Frontal cortex (tissue), 4 donors: ENCODE measurements around the gene SLC29A2. TPM values are rescaled to one million over a fixed set of nuclear protein-coding genes. Genes with fewer than 3 reads are reported as not detected.
A peak's percentile ranks its signal among the peaks of the same experiment; 100 is the strongest.
"Not testable (repeated sequence)": the region's sequence is repeated elsewhere in the genome, so short reads cannot be mapped to it uniquely, and the experiment has no call there.

Experiments used
- DNase-seq, 2 donors: peaks; one replicate each; pipeline ENCODE4 v3.0.0; 2012; ENCODE audit warnings: low spot score in 2 of 2
- FAIRE-seq: peaks from 2 replicates; lab custom pipeline; 2012; peaks lifted over from hg19 to GRCh38; lab: Jason Lieb, UNC
- total RNA-seq: library from RNA; depleted of rRNA; stranded (reverse); fragments of >200 nt; gene quantifications from one replicate; pipeline ENCODE4 v1.2.3, GENCODE V29; 2014
- donor health status: control.
- donor health status: control.
- donor health status: control.

The SLC29A2 gene
- total RNA-seq, 1 donor from 2014 or later, result 1.6 TPM

DNA sequence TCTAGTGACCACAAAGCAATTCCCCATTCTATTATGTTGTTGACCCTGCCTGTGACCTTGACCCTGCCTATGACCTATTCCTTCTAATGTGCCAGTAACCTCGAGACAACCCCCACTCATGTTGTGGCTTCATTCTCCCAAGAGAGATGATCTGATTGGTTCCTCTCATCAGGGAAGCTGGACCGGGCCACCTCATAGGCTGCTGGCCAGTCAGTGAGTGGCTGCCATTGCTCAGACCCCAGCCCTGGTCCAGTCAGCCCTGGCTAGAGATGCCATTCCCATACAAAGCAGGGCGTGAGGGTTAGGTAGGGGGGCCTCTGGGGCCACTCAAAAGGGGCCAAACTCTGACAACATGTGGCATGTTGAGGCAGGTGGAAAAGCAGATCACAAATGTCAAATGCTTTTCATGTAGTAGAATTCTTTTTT is 11.9 kb downstream of the SLC29A2 start:
- no peak for DNase-seq
- FAIRE-seq, result no peak

DNA sequence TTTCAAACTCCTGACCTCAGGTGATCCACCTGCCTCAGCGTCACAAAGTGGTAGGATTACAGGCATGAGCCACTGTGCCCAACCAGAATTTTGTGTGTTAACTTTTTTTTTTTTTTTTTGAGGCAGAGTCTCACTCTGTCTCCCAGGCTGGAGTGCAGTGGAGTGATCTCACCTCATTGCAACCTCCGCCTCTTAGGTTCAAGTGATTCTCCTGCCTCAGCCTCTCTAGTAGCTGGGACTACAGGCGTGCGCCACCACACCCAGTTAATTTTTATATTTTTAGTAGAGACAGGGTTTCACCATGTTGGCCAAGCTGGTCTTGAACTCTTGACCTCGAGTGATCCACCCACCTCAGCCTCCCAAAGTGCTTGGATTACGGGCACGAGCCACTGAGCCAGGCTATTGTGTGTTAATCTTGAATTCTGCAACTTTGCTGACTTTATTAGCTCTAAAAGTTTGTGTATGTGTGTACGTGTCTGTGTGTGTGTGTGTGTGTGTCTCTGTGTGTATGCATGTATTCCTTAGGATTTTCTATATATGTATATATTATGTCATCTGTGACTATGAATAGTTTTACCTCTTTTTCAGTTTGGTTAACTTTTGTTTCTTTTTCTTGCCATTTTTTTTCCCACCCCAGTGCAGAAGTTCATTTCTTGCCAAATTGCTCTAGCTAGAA is 20.9 kb downstream of the SLC29A2 start:
- not testable (repeated sequence) for DNase-seq, FAIRE-seq

DNA sequence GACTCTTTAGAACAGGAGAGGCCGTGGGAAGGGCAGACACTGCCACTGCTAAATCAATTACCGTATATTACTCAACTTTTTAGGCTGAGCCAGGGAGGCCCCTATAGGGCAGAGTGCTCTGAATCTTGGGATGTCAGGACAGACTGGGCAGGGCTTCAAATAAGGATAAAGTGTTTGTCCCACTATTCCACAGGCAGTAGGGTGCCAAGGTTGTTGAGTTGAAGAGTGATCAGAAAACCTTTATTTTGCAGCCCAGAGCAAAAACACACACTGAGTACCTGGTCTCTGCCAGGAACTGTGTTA is 22.5 kb downstream of the SLC29A2 start:
- no peak for DNase-seq
- no peak for FAIRE-seq

DNA sequence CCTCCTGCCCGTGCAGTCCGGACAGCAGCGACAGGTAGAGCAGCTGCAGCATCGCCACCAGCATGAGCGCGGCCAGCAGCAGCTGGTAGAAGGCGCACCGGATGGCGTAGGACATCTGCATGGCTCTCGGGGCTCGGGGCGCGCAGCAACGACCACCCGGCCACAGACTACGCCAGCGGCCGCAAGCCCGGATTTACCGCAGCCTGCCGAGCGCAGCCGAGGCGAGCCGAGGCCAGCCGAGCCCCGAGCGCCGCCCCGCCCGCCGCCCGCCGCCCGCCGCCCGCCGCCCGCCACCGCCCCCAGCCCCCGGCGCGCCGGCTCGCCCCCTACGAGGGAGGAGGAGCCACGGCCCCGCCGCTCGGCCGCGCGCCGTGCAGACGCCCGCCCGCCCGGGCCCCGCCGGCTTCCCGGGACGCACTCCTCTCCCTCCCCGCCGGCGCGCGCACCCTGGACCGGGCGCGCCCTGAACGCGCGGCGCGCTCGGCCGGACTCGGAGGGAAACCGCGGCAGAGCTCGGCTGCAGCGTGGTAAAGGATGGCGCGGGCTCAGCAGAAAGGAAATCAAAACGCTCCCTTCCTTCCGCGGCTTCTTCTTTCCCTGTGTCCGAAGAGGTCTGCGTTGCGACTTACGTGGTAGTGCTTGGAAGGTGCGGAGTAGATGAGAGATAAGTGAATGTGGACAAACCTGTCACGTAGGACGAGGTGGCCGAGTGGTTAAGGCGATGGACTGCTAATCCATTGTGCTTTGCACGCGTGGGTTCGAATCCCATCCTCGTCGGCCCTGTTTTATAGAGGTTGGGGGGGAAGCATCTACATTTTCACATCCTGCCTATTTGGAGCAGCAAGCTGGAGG is 23.9 kb downstream of the SLC29A2 start, which contains the start of gene B4GAT1:
TSS of gene B4GAT1 (minus strand) at position 205 of the 852 bp plus-strand sequence. CDS start at position 121, 84 bp downstream.
- DNase-seq (peak; percentile 76 to 86), FAIRE-seq (no peak)

DNA sequence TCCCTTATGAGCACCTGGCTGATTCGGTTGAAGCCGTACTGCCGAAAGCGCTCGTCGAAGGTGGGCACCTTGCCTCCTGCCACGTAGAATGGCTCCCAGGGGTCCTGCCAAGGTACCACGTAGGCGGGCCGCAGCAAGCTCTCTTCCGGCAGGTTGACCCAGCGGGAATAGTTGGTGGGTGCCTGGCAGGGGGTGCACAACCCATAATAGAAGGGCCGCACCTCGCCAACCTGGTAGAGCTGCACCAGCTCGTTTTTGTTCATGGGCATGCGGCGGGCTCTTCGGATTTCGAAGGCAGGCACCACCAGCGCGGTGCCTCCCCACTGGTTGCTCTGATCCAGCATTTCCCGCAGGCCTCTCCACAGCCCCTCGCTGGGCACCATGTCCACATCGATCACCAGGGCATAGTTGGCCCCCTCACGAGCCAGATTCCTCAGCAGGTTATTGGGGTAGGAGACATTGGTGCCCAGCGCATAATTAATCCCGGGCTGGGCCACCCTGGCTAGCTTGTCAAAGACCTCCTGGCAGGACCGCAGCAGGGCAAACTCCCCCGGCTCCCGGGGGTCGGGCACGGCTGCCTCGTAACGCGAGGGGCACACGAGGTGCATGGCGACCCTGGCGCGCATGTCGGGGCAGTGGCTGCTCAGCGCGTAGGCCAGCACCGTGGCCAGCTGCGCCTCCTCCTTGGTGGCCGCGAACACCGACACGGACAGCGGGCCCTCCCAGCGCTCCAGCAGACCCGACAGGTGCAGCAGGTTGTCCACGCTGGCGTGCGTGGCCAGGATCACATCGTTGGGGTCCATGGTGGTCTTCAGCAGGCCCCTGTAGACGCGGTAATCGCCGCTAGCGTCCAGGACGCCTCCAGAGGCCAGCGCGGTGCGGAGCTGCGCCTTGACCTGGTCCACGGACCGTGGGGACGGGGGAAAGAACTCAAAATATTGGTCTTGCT is 24.8 kb downstream of the SLC29A2 start:
- DNase-seq (no peak), FAIRE-seq (no peak)

DNA sequence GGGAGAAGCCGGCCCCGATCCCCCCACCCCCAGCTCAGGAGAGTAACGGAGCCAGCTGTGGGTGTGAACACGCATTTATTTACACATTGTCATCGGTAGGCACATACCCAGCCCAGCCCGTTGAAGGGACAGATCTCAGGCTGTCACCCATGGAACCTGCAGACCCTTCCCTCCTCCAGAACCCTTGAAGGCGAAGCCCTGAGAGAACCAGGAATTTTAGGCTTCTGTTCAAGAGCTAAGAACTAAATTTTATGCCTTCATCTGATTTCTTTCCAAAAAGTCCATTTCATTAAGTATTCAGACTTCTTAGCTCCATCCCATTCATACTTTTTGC is 26.3 kb downstream of the SLC29A2 start:
- DNase-seq (no peak), FAIRE-seq (no peak)

DNA sequence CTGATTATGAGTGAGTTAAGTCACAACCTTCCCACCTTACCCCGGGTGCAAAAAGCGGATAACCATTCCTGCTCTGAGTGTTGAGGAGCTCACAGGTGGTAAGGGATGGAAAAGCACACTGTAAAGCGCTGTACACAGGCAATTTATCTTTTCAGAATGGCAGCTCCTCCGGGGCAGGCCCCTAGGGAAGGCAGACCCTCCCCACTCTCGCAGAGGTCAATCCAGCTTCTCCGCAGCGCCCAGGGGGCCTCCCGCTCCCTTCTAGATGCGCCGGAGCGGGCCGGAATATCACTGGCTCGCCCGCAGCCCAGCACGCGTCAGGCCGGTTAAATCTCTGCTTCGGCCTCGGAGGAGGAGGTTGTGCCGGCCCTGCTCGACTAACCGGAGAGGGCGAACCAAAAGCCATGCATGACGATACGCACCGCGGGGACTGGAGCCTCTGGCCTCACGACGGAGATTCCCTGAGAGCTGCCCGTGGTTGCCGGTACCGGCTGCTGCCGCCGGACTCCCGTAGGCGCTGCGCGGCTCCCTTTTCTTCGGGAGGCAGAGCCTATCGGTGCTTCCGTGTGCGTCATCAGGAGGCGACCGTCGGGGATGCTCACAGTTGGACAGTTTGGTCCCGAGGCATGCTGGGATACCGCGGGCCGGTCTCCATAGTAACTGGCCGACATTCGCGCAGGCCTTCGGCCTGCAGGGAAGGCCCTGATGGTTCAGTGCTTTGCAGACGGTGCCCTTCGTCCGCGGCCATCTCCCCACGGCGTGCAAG is 26.8 kb downstream of the SLC29A2 start, which contains the start of gene BRMS1:
TSS of gene BRMS1 (minus strand) at position 555 of the 766 bp plus-strand sequence. CDS start 2,870 bp downstream, outside the sequence.
- FAIRE-seq, result no peak

DNA sequence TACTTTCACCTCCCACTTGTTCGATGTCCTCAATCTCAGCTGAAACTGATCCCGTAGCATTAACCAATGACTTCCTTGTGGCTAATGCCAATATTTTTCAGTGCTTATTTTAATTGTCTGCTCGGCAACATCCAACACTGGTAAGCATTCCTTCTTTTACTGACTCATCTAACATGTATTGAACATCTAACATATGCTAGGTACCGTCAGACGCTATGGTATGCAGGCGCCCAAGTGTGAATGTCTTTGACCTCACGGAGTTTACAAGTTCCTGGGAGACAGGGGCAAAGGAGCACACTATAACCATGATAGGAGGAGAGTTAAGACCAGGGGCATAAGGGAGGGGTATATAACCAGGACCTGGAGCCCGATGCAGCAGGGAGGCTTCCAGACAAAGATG is 28.4 kb downstream of the SLC29A2 start:
- FAIRE-seq, result no peak
- DNase-seq, result no peak

More for the DNA sequence above, 26.8 kb downstream of the SLC29A2 start, which contains the start of gene BRMS1:
- peak; percentile 93 to 97 for DNase-seq

DNA sequence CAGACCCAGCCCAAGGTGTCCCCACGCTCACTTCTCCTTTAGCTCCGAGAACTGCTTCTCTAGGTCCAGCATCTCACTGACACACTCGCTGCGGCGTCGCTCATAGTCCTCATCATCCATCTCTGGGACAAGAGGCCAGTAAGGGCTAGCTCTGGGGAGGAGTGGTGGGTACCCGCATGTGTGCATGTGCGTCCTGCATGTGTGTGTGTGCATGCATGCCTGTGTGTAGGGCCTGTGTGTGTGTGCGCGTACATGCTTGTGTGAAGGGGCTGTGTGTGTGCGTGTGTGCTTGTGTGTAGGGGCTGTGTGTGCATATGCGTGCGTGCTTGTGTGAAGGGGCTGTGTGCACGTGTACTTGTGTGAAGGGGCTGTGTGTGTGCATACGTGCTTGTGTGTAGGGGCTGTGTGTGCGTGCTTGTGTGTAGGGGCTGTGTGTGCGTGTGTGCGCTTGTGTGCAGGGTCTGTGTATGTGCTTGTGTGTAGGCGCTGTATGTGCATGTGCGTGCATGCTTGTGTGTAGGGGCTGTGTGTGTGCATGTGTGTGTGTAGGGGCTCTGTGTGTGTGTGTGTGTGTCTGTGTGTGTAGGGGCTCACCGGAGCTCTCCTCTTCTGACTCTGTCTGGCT is 29.9 kb downstream of the SLC29A2 start:
- no peak for FAIRE-seq

DNA sequence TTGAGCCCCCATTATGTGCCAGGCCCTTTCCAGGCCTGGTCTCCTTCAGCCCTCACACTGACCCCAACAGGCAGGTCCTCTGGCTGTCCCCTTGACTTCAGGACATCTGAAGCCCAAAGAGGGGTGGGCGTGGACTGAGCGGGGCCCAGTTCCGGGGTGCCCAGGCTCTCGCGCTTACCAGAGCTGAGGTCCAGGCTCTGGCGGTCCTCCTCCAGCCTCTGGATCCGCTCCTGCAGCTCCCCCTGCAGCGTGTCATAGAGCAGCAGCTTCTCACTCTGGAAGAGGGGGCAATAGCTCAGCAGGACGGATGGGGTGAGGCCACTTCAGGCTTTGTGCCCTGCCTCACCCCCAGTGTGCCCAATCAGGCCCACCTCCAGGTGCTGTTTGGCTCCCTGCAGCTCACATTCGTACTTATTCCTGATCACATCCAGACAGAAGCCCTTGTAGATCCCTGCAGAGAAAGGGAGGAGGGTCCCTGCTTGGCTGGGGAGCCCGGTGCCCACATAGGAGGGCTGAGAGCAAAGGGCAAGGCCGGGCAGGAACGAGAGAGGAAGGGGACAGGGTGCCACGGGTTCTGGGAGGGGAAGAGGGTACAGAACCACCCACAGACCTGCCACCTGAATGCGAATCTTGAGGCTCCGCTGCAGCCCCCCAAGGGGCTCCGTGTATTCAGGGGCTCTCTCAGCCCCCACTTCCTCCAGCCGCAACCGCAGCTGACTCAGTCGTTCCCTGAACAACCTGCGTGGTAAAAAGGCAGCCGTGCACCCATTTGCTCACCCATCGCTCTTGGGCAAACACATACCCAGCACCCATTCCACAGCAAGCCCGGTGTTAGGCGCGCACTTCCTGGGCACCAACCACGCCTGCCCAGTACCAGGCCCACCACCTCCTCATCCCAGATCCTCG is 30.7 kb downstream of the SLC29A2 start:
- FAIRE-seq, result no peak
- DNase-seq, result no peak

More for the DNA sequence above, 29.9 kb downstream of the SLC29A2 start:
- no peak for DNase-seq

DNA sequence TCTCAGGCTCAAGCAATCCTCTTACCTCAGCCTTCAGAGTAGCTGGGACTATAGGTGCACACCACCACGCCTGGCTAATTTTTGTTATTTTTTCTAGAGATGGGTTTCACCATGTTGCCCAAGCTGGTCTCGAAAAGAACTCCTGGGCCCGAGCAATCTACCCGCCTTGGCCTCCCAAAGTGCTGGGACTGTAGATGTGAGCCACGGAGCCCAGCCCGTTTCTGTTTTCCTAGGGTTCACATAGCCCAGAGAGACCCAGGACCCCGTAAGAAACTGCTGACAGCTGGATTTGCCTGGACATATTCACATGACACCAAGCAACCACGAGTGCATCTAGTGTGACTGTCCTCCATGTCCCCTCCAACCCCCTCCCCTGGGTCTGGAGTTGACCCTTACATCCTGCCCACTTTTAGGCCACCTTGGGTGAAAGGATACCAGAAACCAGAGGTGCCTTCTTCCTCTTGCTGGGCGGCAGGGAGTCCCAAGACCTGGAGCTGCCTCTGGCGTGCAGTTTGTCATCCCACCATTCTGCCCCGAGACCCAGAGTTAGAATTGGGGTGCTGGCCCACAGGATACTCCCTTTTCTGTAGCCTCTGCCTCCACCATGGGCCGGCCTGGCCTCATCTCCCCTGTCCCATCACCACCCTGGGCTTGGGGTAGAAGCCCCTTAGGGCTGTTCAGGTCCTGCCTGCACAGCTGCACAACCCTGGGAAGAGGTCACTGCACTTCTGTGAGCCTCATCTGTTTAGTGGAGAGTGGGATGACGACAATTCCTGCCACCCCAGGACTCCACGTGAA is 31.7 kb downstream of the SLC29A2 start:
- no peak for FAIRE-seq
- DNase-seq, result no peak

DNA sequence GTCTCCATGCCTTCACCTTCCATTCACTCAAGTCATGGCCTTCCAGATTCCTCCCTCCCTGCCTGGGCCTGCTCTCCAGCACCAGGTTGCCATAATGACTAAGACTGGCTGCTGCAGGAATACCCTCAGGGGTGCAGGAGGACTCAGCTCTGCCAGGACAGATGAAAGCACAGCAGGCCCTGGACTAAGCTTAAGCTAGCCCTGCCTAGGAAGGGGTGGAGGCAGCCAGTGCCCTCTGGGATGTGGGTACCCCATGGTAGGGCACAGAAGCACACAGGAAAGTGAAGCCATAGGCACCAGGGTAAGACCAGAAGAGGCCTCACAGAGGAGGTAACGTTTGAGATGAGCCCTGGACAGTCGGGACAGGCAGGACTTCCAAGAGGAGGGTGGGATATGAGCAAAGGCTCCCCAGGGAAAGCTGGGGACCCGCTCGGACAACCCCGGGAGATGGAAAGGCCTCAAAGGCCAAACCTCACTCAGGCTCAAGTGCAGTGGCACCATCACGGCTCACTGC is 32.3 kb downstream of the SLC29A2 start:
- DNase-seq, result no peak
- FAIRE-seq, result no peak

DNA sequence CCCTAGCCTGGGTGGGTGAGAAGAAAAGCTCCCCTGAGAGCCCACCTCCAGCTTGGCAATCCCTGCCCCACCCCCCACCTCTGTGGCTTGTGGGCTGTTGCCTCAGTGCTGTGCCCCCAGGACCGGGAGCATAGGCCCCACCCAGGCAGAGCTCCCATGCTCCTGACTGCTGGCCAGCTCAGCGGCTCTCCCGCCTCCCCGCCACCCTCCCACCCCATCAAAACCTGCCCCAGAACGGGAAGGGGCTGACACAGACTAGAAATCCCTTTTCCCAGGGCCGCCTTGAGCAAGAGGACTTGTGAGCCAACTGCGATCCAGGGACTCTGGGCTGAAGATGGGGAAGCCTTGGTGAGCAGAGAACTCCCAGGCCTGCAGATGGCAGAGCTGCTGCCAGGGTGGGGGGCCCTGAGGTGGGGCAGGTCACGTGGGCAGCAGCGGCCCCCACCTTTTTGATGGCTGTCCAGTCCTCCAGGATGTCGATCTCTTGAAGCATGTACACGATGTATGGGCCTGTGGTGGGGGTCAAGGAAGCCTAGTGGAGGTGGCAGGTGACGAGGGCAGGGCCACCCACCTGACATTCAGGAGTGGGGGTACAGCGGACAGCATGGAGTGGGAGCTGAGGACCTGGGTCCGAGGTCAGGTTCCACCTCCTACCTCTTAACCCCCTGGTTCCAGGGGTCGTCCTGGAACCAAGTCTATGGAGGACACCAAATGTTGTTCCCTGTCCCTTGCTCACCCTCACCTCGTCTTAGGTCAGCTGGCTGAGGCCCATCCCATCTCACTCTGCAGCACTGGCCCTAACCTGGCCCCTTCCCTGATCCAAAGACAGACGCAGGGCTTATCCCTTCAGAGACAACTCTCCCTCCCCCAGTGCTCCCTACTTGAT is 33.0 kb downstream of the SLC29A2 start:
- FAIRE-seq, result no peak
- DNase-seq, result no peak

DNA sequence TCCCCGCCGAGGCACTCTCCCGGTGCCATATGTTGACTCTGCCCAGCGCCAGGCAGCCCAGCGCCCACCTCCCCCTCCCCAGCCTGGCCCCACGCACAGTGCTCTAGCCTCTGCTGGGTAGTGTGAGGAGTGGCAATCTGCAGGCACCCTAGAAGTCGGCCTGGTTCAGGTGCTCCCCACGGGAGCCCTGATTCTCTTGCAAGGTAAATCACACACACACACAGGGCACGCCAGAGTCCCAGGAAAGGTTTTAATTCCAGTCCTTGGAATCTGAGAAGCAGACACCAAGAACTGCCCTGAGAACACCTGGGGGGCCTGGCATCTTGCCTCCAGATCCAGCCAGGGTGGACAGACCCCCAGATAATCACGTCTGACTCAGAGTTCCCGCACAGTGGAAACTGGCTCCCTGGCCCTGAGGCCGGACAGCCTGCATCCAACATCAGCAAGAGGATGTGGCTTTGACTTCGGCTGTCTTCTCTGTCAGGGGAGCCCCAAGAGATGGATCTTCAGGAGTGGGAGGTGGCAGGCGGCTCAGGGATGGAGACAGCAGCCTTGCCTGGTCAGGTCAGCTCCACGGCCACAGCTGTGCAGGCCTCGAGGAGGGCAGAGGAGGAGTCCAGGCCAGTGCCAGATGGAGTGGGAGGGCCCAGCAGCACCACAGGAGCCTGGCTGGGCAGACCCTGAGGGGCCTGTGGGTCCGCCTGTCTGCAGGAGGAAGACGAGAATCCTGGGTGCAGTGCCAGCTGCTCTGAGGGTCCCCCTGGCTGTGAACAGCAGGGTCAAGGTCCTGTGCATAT is 34.3 kb downstream of the SLC29A2 start:
- DNase-seq (no peak), FAIRE-seq (no peak)
